Fibroblast of lung (primary cell): Measurements from ENCODE around the gene RUVBL2.

Source experiments
- EZH2 ChIP-seq: IDR thresholded peaks from 2 replicates; pipeline ENCODE4 v1.5.1; 2012; ENCODE audit warnings: low read length, control low read depth, mild to moderate bottlenecking; ENCODE audit errors: missing control alignments
- TF ChIP-seq, protein P1 (sequence below), 2 donors: IDR thresholded peaks in 1 of 2; conservative IDR thresholded peaks in 1 of 2; 1 replicate in 1 of 2; 2 replicates in 1 of 2; pipeline ENCODE4 v1.5.1; 2011 to 2012; ENCODE audit warnings: low read length in 2 of 2, control low read depth in 1 of 2, inconsistent platforms in 1 of 2, low read depth in 1 of 2, mild to moderate bottlenecking in 1 of 2

DNA sequence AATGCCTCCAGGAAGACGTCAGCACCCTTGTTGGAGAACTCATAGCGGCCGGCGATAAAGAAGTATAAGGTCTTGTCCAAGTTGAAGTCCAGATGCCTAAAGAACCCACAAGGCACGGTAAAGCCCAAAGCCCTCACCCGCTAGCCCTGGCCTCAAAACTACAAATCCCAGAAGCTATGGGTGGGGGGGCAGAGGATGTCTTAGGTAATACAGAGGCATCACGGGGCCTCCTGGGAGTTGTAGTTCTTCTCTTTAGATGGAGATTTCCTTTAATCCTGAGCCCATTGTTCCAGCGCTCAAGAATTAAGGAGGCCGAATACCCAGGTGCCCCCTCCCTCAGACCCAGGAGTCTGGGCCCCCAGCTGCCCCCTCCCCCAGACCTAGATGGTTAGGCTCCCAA, 11.4 kb upstream of the RUVBL2 start:
- TF ChIP-seq, protein P1, sequence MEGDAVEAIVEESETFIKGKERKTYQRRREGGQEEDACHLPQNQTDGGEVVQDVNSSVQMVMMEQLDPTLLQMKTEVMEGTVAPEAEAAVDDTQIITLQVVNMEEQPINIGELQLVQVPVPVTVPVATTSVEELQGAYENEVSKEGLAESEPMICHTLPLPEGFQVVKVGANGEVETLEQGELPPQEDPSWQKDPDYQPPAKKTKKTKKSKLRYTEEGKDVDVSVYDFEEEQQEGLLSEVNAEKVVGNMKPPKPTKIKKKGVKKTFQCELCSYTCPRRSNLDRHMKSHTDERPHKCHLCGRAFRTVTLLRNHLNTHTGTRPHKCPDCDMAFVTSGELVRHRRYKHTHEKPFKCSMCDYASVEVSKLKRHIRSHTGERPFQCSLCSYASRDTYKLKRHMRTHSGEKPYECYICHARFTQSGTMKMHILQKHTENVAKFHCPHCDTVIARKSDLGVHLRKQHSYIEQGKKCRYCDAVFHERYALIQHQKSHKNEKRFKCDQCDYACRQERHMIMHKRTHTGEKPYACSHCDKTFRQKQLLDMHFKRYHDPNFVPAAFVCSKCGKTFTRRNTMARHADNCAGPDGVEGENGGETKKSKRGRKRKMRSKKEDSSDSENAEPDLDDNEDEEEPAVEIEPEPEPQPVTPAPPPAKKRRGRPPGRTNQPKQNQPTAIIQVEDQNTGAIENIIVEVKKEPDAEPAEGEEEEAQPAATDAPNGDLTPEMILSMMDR (conservative IDR thresholded peaks at IDR 0.05 in 1 of 2, IDR thresholded peaks at IDR 0.05 in 1 of 2; ENCODE audit: low read depth in 1 of 2, low read length in 2 of 2) = no peak
- no peak for TF ChIP-seq EZH2
